Posterior cingulate gyrus (tissue), 11 donors: ENCODE data around the gene GALK1.
A peak's percentile ranks its signal among the peaks of the same experiment; 100 is the strongest.
"Not testable (repeated sequence)": the region's sequence is repeated elsewhere in the genome, so short reads cannot be mapped to it uniquely, and the experiment has no call there.

Experiments
- DNase-seq, 10 donors: peaks; one replicate each; pipeline versions ENCODE4 v3.0.0 to v3.0.0-alpha.2; 2020 to 2021; ENCODE audit warnings: mixed read lengths in 3 of 10
- intact Hi-C: fragments of 100-400 bp; cut with DNase I; formaldehyde crosslinking; loops from one replicate; pipeline ENCODE4 v1.15.1; 2023

Gene GALK1

GRCh38 chr17:75764711-75765421 is at the start of gene GALK1:
GALK1 (minus strand) TSS chr17:75765192; CDS start chr17:75765136, 56 bp downstream.
- intact Hi-C loops, result no loop called here
- peak; percentile 48 to 94 (median 71) for DNase-seq

DNA sequence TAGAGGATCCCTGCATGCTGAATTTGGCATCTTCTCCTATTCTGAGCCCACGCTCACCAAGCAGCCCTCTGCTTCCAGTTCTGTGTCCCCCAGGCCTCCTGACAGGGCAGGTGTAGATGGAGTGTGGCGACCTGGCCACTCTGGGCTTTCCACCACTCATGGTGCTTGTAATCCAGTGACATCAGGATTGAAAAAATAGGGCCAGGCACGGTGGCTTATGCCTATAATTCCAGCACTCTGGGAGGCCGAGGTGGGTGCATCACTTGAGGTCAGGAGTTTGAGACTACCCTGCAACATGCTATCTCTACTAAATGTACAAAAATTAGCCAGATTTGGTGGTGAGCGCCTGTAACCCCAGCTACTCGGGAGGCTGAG is 49.0 kb upstream of the GALK1 start:
- DNase-seq, result peak in 3 of 10 donors; percentile 17 to 52 (median 18)
- intact Hi-C loops, result no loop called here

DNA sequence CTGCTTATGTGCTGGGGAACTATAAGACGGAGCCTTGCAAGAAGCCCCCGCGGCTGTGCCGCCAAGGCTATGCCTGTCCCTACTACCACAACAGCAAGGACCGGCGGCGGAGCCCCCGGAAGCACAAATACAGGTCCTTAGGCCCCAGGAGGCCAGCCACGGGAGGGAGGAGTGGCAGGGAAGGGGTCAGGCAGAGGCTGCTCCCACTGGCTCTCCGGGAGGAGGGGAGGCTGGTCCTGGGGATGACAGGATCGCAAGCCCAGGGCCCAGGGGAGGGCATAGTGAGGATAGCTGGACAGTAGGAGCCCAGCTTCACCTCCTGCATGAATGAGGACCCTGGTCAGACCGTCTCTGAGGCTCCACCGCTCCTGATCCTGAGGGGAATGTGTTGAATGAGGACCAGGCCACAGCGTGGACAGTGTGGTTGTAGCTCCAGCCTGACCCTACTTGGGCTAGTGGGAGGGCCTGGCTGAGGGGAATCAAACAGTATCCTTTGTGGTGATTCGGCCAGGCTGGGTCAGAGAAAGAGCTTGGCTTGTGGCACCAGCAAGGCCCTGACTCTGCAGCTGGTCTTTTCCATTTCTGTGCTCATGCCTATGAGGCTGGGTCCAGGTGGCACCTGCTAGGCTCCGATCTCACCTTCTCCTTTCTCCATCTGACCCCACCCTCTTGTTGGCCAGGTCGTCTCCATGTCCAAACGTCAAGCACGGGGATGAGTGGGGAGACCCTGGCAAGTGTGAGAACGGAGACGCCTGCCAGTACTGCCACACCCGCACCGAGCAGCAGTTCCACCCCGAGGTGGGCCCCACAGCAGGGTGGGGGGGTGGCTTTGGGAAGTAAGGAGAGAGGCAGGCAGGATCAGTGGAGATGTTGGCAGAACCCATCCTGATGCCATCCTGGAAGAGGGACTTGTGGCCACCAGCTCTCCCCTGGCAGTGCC is 48.4 kb upstream of the GALK1 start:
- intact Hi-C loops, result no loop called here
- DNase-seq, result peak in 3 of 10 donors; percentile 37 to 76 (median 69)

- intact Hi-C loops, result no loop called here
- DNase-seq, result peak in 3 of 10 donors; percentile 60 to 81 (median 77)
Measured at GRCh38 chr17:75812096-75813013, 47.4 kb upstream of the GALK1 start.

DNA sequence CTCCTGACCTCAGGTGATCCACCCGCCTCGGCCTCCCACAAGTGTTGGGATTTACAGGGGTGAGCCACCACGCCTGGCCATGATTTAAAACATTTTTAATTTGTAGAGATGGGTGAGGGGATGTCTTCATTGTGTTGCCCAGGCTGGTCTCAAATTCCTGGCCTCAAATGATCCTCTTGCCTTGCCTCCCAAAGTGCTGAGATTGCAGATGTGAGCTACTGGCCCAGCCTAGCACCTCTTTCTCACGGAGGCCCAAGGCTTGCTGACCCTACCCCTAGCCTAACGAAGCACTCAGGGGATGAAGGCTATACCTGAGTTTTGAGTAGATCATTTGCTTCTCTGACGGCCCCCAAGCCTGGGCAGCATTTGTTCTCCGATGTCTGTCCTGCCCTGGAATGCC is 46.2 kb upstream of the GALK1 start:
- peak in 3 of 10 donors; percentile 43 to 55 (median 47) for DNase-seq
- intact Hi-C loops, result no loop called here

DNA sequence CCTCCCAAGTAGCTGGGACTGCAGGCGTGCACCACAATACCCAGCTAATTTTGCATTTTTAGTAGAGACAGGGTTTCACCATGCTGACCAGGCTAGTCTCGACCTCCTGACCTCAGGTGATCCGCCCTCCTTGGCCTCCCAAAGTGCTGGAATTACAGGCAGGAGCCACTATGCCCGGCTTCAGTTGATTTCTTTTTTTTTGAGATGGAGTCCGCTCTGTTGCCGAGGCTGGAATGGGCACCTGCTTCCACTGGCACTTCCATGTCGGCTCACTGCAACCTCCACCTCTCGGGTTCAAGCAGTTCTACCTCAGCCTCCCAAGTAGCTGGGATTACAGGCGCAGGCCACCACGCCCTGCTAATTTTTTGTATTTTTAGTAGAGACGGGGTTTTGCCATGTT is 45.8 kb upstream of the GALK1 start:
- peak in 3 of 10 donors; percentile 15 to 30 (median 20) for DNase-seq
- intact Hi-C loops, result not testable (repeated sequence)

- intact Hi-C loops, result no loop called here
- peak in 2 of 10 donors; percentile 17 to 20 for DNase-seq
Measured at GRCh38 chr17:75810216-75810615, 45.2 kb upstream of the GALK1 start.

DNA sequence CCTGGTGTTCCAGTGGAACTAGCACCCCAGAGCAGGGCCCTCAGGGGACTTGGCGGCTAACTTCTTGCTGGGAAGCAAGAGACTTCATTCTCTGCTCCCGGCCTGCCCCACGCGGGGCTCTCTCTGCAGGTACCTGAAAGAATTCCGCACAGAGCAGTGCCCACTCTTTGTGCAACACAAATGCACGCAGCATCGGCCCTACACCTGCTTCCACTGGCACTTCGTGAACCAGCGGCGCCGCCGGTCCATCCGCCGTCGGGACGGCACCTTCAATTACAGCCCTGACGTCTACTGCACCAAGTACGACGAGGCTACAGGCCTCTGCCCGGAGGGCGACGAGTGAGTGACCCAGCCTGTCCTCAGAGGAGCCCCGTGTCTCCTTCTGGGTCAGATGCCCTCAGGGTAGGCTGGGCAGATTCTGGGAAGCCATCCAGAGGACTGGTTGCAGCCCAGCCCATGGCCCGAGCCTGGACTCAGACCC is 44.7 kb upstream of the GALK1 start:
- intact Hi-C loops, result no loop called here
- peak in 3 of 10 donors; percentile 57 to 75 (median 68) for DNase-seq

DNA sequence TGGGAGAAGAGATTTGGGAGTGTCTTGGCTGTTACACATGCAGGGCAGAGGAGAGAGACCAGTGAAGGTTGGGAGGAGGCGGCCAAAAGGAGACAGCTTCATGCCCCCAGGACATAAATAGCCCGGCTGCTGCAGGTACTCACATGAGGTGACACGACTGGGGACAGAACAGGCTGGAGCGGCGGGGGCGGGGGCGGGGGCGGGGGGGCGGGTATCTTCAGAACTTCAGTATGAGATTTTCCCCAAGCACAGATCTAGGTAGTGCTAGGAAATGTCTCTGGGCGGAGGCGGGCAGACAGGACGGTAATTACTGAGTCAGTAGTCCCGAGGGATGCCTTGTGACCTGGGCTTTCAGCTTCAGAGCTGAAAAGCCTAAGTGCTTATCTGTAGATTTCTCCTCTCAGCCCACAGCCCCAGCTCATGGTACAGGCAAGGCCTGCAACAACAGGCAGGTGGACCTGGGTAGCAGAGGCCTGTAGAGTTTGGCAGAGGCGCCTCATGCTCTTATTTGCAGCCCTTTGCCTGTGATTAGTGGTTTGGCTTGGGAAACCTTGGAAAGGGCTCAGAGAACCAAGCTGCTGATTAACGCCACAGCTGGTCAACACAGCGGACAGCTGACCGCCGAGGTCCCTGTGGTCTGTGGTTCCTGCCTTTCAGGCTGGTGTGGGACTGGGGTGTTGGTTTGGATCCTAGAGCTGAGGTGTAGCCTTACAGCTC is 44.1 kb upstream of the GALK1 start:
- intact Hi-C loops, result no loop called here
- DNase-seq, result peak in 3 of 10 donors; percentile 55 to 66 (median 61)

DNA sequence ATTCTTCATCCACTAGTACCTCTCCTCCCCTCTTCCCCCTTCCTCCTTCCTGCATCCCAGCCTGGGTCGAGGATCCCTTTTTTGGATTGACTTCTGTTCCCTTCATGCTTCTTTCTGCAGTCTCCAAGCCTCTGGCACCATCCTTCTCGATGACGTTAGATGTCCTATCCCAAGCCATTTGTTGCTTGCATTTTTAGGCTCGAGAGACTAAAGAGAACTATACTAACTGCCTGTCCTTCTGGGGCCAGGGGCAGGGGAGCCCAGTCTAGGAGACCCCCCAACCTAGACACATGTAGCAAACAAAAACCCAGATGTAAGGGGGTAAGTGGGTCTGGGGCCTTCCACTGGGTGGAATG is 43.5 kb upstream of the GALK1 start:
- DNase-seq, result peak in 1 of 10 donors; percentile 32
- intact Hi-C loops, result no loop called here

DNA sequence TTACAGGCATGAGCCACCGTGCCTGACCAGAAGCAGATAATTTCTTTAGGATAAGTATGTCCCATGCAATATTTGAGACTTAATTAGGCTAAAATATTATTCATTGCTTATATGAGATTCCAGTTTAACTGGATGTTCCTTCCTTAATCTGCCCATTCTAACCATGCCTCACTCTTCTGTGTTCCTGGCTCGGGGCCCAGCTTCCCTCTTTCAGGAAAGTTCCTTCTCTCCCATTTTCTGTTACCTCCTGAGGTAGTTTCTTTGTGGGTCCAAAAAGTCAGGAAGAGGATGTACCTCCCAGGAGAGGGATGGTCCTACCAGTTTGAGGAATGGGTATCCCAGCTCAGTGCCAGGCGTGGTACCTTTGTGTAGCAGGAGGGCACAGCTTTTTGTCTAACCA is 42.9 kb upstream of the GALK1 start:
- peak in 1 of 10 donors; percentile 44 for DNase-seq
- intact Hi-C loops, result no loop called here

GRCh38 chr17:75806822-75807500 is 42.0 kb upstream of the GALK1 start:
- peak in 2 of 10 donors; percentile 29 to 72 for DNase-seq

DNA sequence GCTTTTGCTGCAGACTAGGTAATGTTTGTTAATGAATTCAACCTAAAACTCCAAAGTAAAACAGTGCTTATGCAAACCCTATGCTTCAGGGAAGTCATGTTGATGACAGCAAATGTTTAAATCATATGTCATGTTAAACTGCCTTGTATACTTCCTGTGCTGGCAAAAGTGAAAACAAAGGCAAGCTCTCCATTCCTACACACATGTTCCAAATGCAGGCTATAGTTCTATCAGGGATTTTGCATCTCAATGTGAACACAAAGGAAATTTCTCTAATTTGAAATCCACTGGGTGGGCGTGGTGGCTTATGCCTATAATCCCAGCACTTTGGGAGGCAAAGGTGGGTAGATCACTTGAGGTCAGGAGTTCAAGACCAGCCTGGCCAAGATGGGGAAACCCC is 38.9 kb upstream of the GALK1 start:
- DNase-seq, result peak in 1 of 10 donors; percentile 5
- intact Hi-C loops, result no loop called here

More at GRCh38 chr17:75806822-75807500, 42.0 kb upstream of the GALK1 start:
- intact Hi-C loops, result no loop called here

GRCh38 chr17:75799402-75799801 is 34.4 kb upstream of the GALK1 start:
- DNase-seq, result no peak
- intact Hi-C loops, result no loop called here

DNA sequence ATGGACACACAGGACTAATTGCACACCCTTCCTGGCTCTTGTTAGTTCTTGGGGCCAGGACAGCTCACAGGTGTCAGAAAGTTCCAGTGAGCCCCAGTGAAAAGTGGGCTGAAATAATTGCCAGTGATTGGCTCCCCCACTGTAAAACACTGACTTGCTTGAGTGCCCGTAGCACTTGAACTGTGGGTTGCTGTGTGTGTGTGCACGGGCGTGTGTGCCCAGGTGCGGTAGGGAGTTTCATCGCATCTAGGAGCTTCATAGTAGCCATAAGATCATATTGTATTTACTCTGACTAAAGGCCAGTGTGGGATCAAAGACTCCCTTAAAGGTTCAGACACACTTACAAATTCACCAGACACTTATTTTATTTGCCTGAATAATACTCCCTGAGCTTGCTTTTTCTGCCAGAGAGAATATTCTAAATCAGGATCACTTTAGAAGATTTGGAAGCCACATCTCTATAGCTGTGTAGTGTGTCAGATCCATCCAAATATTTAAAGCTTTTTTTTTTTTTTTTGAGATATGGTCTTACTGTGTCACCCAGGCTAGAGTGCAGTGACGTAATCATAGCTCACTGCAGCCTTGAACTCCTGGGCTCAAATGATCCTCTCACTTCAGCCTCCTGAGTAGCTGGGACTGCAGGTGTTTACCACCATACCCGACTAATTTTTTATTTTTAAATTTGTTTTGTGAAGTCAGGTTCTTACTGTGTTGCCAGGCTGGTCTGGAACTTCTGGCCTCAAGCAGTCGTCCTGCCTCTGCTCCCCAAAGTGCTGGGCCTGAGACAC is 31.0 kb upstream of the GALK1 start:
- peak in 2 of 10 donors; percentile 8 to 18 for DNase-seq
- intact Hi-C loops, result no loop called here

- intact Hi-C loops, result no loop called here
- DNase-seq, result no peak
Measured at GRCh38 chr17:75793460-75793859, 28.5 kb upstream of the GALK1 start.

- DNase-seq, result no peak
- intact Hi-C loops, result no loop called here
Measured at GRCh38 chr17:75791254-75791653, 26.3 kb upstream of the GALK1 start.
